ENCODE measurements around the gene HIGD1B. TPM values are rescaled to one million over a fixed set of nuclear protein-coding genes. Genes with fewer than 3 reads are reported as not detected.

HIGD1B gene
- total RNA-seq, 2 donors from 2014 or later, result 1.6 TPM; not detected in 1

GRCh38 chr17:44875761-44876160 is 28.1 kb downstream of the HIGD1B start:
- peaks cover 5 to 18% of the 10 kb centered on the region in 2 donors for H3K4me1 ChIP-seq (ENCODE audit: control insufficient read depth in 1 of 2, low read depth in 2 of 2)
- peaks cover 35% of the 10 kb centered on the region for H3K36me3 ChIP-seq
- DNase-seq (ENCODE audit: low spot score), result no peak
- no peaks in the 10 kb centered on the region for H3K27me3 ChIP-seq (replicated peaks; ENCODE audit: insufficient read depth)
- H3K9me3 ChIP-seq, result no peaks in the 10 kb centered on the region
- no peak overlapping the region for H3K27ac ChIP-seq
- no peak overlapping the region for H3K4me3 ChIP-seq
- ATAC-seq (ENCODE audit: insufficient number of reproducible peaks, low FRiP score, low read depth), result no peak
- TF ChIP-seq CTCF (IDR thresholded peaks at IDR 0.05), result no peak

GRCh38 chr17:44877121-44877520 is 29.4 kb downstream of the HIGD1B start:
- H3K9me3 ChIP-seq, result no peaks in the 10 kb centered on the region
- H3K36me3 ChIP-seq, result peaks cover 30% of the 10 kb centered on the region
- ATAC-seq (ENCODE audit: insufficient number of reproducible peaks, low FRiP score, low read depth) (no peak), DNase-seq (ENCODE audit: low spot score) (no peak)
- no peak overlapping the region for H3K4me3 ChIP-seq
- no peak overlapping the region for H3K27ac ChIP-seq
- no peaks in the 10 kb centered on the region for H3K27me3 ChIP-seq (replicated peaks; ENCODE audit: insufficient read depth)
- peaks cover under 1 to 13% of the 10 kb centered on the region in 2 donors for H3K4me1 ChIP-seq (ENCODE audit: control insufficient read depth in 1 of 2, low read depth in 2 of 2)
- TF ChIP-seq CTCF (IDR thresholded peaks at IDR 0.05), result no peak

GRCh38 chr17:44878627-44879221 is 31.0 kb downstream of the HIGD1B start:
- peaks cover 45% of the 10 kb centered on the region for H3K36me3 ChIP-seq

GRCh38 chr17:44879376-44879775 is 31.7 kb downstream of the HIGD1B start:
- Histone ChIP-seq H3K4me3 (no peak overlapping the region), H3K9me3 (no peaks in the 10 kb centered on the region), H3K4me1 (ENCODE audit: control insufficient read depth in 1 of 2, low read depth in 2 of 2) (no peaks in the 10 kb centered on the region), H3K36me3 (peaks cover 52% of the 10 kb centered on the region), H3K27ac (no peak overlapping the region), H3K27me3 (replicated peaks; ENCODE audit: insufficient read depth) (no peaks in the 10 kb centered on the region)
- ATAC-seq (ENCODE audit: insufficient number of reproducible peaks, low FRiP score, low read depth) (no peak), DNase-seq (ENCODE audit: low spot score) (no peak)
- TF ChIP-seq CTCF (IDR thresholded peaks at IDR 0.05), result no peak

More at GRCh38 chr17:44878627-44879221, 31.0 kb downstream of the HIGD1B start:
- Histone ChIP-seq H3K27ac (no peak overlapping the region), H3K4me1 (ENCODE audit: control insufficient read depth in 1 of 2, low read depth in 2 of 2) (no peaks in the 10 kb centered on the region), H3K9me3 (no peaks in the 10 kb centered on the region), H3K4me3 (no peak overlapping the region), H3K27me3 (replicated peaks; ENCODE audit: insufficient read depth) (no peaks in the 10 kb centered on the region)
- DNase-seq (ENCODE audit: low spot score), result no peak
- TF ChIP-seq CTCF (IDR thresholded peaks at IDR 0.05), result peak; percentile 52
- no peak for ATAC-seq (ENCODE audit: insufficient number of reproducible peaks, low FRiP score, low read depth)

GRCh38 chr17:44880062-44880461 is 32.4 kb downstream of the HIGD1B start:
- TF ChIP-seq CTCF (IDR thresholded peaks at IDR 0.05), result no peak
- Histone ChIP-seq H3K27me3 (replicated peaks; ENCODE audit: insufficient read depth) (no peaks in the 10 kb centered on the region), H3K36me3 (peaks cover 58% of the 10 kb centered on the region), H3K4me3 (no peak overlapping the region), H3K9me3 (no peaks in the 10 kb centered on the region), H3K4me1 (ENCODE audit: control insufficient read depth in 1 of 2, low read depth in 2 of 2) (no peaks in the 10 kb centered on the region), H3K27ac (no peak overlapping the region)
- no peak for ATAC-seq (ENCODE audit: insufficient number of reproducible peaks, low FRiP score, low read depth)
- DNase-seq (ENCODE audit: low spot score), result no peak

All from thoracic aorta (tissue), 2 donors.